ENCODE data around the gene MCC.

Gene MCC

GRCh38 chr5:112986224-112986623, 502.0 kb downstream of the MCC start:
- no peak for DNase-seq (ENCODE audit: low spot score)

GRCh38 chr5:112983363-112983762, 504.9 kb downstream of the MCC start:
- Mint-ChIP-seq H3K27me3 (ENCODE audit: low read depth) (no peaks in the 10 kb centered on the region), H3K4me1 (ENCODE audit: low read depth) (peaks cover 48% of the 10 kb centered on the region), H3K4me3 (no peak overlapping the region), H3K36me3 (ENCODE audit: low read depth) (peaks cover 38% of the 10 kb centered on the region), H3K9me3 (no peaks in the 10 kb centered on the region), H3K27ac (no peak overlapping the region)
- DNase-seq (ENCODE audit: low spot score): no peak

More at GRCh38 chr5:112986224-112986623, 502.0 kb downstream of the MCC start:
- Mint-ChIP-seq H3K27ac (no peak overlapping the region), H3K4me1 (ENCODE audit: low read depth) (peaks cover 45% of the 10 kb centered on the region), H3K9me3 (no peaks in the 10 kb centered on the region), H3K4me3 (no peak overlapping the region), H3K36me3 (ENCODE audit: low read depth) (peaks cover 45% of the 10 kb centered on the region), H3K27me3 (ENCODE audit: low read depth) (no peaks in the 10 kb centered on the region)

GRCh38 chr5:112979723-112980122, 508.5 kb downstream of the MCC start:
- Mint-ChIP-seq H3K27ac (peak overlapping the region; percentile 64), H3K9me3 (no peaks in the 10 kb centered on the region), H3K36me3 (ENCODE audit: low read depth) (peaks cover 41% of the 10 kb centered on the region), H3K4me3 (peak overlapping the region; percentile 79), H3K4me1 (ENCODE audit: low read depth) (peaks cover 54% of the 10 kb centered on the region), H3K27me3 (ENCODE audit: low read depth) (no peaks in the 10 kb centered on the region)
- no peak for DNase-seq (ENCODE audit: low spot score)

GRCh38 chr5:112978836-112979235, 509.4 kb downstream of the MCC start:
- Mint-ChIP-seq H3K4me3 (peak overlapping the region; percentile 99), H3K9me3 (no peaks in the 10 kb centered on the region), H3K27me3 (ENCODE audit: low read depth) (no peaks in the 10 kb centered on the region), H3K36me3 (ENCODE audit: low read depth) (peaks cover 35% of the 10 kb centered on the region), H3K27ac (peak overlapping the region; percentile 96), H3K4me1 (ENCODE audit: low read depth) (peaks cover 55% of the 10 kb centered on the region)
- DNase-seq (ENCODE audit: low spot score): no peak

- H3K4me1 Mint-ChIP-seq (ENCODE audit: low read depth): peaks cover 43% of the 10 kb centered on the region
- H3K36me3 Mint-ChIP-seq (ENCODE audit: low read depth): peaks cover 24% of the 10 kb centered on the region
- no peaks in the 10 kb centered on the region for H3K9me3 Mint-ChIP-seq
- peak overlapping the region; percentile 99 for H3K4me3 Mint-ChIP-seq
- H3K27me3 Mint-ChIP-seq (ENCODE audit: low read depth): no peaks in the 10 kb centered on the region
- DNase-seq (ENCODE audit: low spot score): no peak
- peak overlapping the region; percentile 96 for H3K27ac Mint-ChIP-seq
Observed at GRCh38 chr5:112977440-112977861, 510.8 kb downstream of the MCC start.

GRCh38 chr5:112976432-112977309, 511.6 kb downstream of the MCC start, which contains the start of gene DCP2:
Gene DCP2 (plus strand): TSS chr5:112976798. CDS start chr5:112976934, 136 bp downstream.
- no peaks in the 10 kb centered on the region for H3K27me3 Mint-ChIP-seq (ENCODE audit: low read depth)
- H3K36me3 Mint-ChIP-seq (ENCODE audit: low read depth): peaks cover 19% of the 10 kb centered on the region
- H3K9me3 Mint-ChIP-seq: no peaks in the 10 kb centered on the region
- H3K4me1 Mint-ChIP-seq (ENCODE audit: low read depth): peaks cover 41% of the 10 kb centered on the region
- peak within 1 kb of the TSS; percentile 99 for H3K4me3 Mint-ChIP-seq
- peak within 1 kb of the TSS; percentile 96 for H3K27ac Mint-ChIP-seq
- DNase-seq (ENCODE audit: low spot score): peak; percentile 96

- Mint-ChIP-seq H3K27ac (peak overlapping the region; percentile 96), H3K4me3 (peak overlapping the region; percentile 99), H3K27me3 (ENCODE audit: low read depth) (no peaks in the 10 kb centered on the region), H3K36me3 (ENCODE audit: low read depth) (peaks cover 14% of the 10 kb centered on the region), H3K4me1 (ENCODE audit: low read depth) (peaks cover 38% of the 10 kb centered on the region), H3K9me3 (no peaks in the 10 kb centered on the region)
- DNase-seq (ENCODE audit: low spot score): peak; percentile 41
Observed at GRCh38 chr5:112975721-112976431, 512.4 kb downstream of the MCC start.

GRCh38 chr5:112974901-112975300, 513.4 kb downstream of the MCC start:
- Mint-ChIP-seq H3K4me3 (no peak overlapping the region), H3K27me3 (ENCODE audit: low read depth) (no peaks in the 10 kb centered on the region), H3K27ac (peak overlapping the region; percentile 96), H3K4me1 (ENCODE audit: low read depth) (peaks cover 32% of the 10 kb centered on the region), H3K36me3 (ENCODE audit: low read depth) (peaks cover 11% of the 10 kb centered on the region), H3K9me3 (no peaks in the 10 kb centered on the region)
- no peak for DNase-seq (ENCODE audit: low spot score)

- DNase-seq (ENCODE audit: low spot score): no peak
- Mint-ChIP-seq H3K27me3 (ENCODE audit: low read depth) (no peaks in the 10 kb centered on the region), H3K27ac (no peak overlapping the region), H3K36me3 (ENCODE audit: low read depth) (peaks cover 7% of the 10 kb centered on the region), H3K9me3 (no peaks in the 10 kb centered on the region), H3K4me1 (ENCODE audit: low read depth) (peaks cover 30% of the 10 kb centered on the region), H3K4me3 (no peak overlapping the region)
Observed at GRCh38 chr5:112973904-112974303, 514.3 kb downstream of the MCC start.

GRCh38 chr5:112973036-112973435, 515.2 kb downstream of the MCC start:
- no peak for DNase-seq (ENCODE audit: low spot score)
- peaks cover 3% of the 10 kb centered on the region for H3K36me3 Mint-ChIP-seq (ENCODE audit: low read depth)

More at GRCh38 chr5:112973036-112973435, 515.2 kb downstream of the MCC start:
- no peaks in the 10 kb centered on the region for H3K27me3 Mint-ChIP-seq (ENCODE audit: low read depth)
- no peak overlapping the region for H3K27ac Mint-ChIP-seq
- H3K4me1 Mint-ChIP-seq (ENCODE audit: low read depth): peaks cover 25% of the 10 kb centered on the region
- no peak overlapping the region for H3K4me3 Mint-ChIP-seq
- H3K9me3 Mint-ChIP-seq: no peaks in the 10 kb centered on the region
